NCI-H1436 (cell line): Measurements from ENCODE around the gene IL1R2.
"Not testable (repeated sequence)": the region's sequence is repeated elsewhere in the genome, so short reads cannot be mapped to it uniquely, and the experiment has no call there.

ENCODE experiments used
- DNase-seq: peaks from one replicate; lab custom pipeline; 2025; lab: John Stamatoyannopoulos, UW

IL1R2 gene

GRCh38 chr2:102000012-102000411, 8.3 kb downstream of the IL1R2 start:
- DNase-seq = no peak

GRCh38 chr2:102000813-102001766, 9.3 kb downstream of the IL1R2 start:
- no peak for DNase-seq

- DNase-seq = no peak
These were observed 10.0 kb downstream of the IL1R2 start for GRCh38 chr2:102001767-102002142.

- no peak for DNase-seq
These were observed 10.5 kb downstream of the IL1R2 start for GRCh38 chr2:102002228-102002627.

- not testable (repeated sequence) for DNase-seq
These were observed 11.1 kb downstream of the IL1R2 start for GRCh38 chr2:102002909-102003308.

- no peak for DNase-seq
These were observed 11.9 kb downstream of the IL1R2 start for GRCh38 chr2:102003696-102004095.

GRCh38 chr2:102004581-102004980, 12.8 kb downstream of the IL1R2 start:
- no peak for DNase-seq

- no peak for DNase-seq
These were observed 13.7 kb downstream of the IL1R2 start for GRCh38 chr2:102005449-102005848.

GRCh38 chr2:102005989-102006885, 14.5 kb downstream of the IL1R2 start:
- no peak for DNase-seq

GRCh38 chr2:102006886-102007278, 15.1 kb downstream of the IL1R2 start:
- no peak for DNase-seq

- DNase-seq = no peak
These were observed 16.7 kb downstream of the IL1R2 start for GRCh38 chr2:102008490-102008889.

- DNase-seq = no peak
These were observed 17.8 kb downstream of the IL1R2 start for GRCh38 chr2:102009557-102009956.

- no peak for DNase-seq
These were observed 19.1 kb downstream of the IL1R2 start for GRCh38 chr2:102010902-102011301.

GRCh38 chr2:102012061-102012614, 20.4 kb downstream of the IL1R2 start:
- no peak for DNase-seq

GRCh38 chr2:102013206-102014040, 21.7 kb downstream of the IL1R2 start:
- DNase-seq = no peak

- DNase-seq = no peak
These were observed 22.2 kb downstream of the IL1R2 start for GRCh38 chr2:102014041-102014345.

- no peak for DNase-seq
These were observed 23.6 kb downstream of the IL1R2 start for GRCh38 chr2:102015399-102015798.

GRCh38 chr2:102016399-102016955, 24.7 kb downstream of the IL1R2 start:
- DNase-seq = no peak

GRCh38 chr2:102018823-102019445, 27.2 kb downstream of the IL1R2 start:
- DNase-seq = no peak

GRCh38 chr2:102020596-102021170, 28.9 kb downstream of the IL1R2 start:
- DNase-seq = peak; percentile 8

- DNase-seq = no peak
These were observed 30.0 kb downstream of the IL1R2 start for GRCh38 chr2:102021779-102022178.
